ENCODE data around the gene LPIN1.

DNA sequence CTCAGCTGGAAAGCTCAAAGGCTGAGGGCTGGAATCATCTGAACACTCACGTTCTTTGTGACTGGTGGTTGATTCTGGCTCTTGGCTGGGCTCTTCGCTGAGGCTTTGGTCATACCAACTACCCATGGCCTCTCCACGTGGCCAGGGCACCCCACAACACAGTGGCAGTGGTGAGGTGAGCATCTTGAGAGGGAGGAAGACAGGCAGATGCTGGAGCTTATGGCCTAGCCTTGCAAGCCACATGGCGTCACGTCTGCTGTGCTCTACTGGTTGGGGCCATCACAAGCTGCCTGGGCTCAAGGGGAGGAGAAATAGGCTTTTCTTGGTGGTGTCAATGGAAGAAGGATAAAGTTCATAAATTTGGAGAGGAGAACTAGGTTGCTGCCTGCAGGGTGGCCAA, 19.6 kb downstream of the LPIN1 start:
- TF ChIP-seq CTCF (IDR thresholded peaks at IDR 0.05; ENCODE audit: control extremely low read depth in 1 of 3, insufficient read depth in 1 of 3, low read depth in 1 of 3, low read length in 3 of 3) = no peak
- TF ChIP-seq CHD1 (IDR thresholded peaks at IDR 0.05; ENCODE audit: low read depth, low read length) = no peak
- no peak for TF ChIP-seq EP300 (IDR thresholded peaks at IDR 0.05; ENCODE audit: borderline replicate concordance in 1 of 2, low read depth in 2 of 2, low read length in 2 of 2)
- TF ChIP-seq EZH2 (IDR thresholded peaks at IDR 0.05; ENCODE audit: low read depth, low read length, severe bottlenecking) = no peak

All from H1 (cell line).